Panc1 (cell line): ENCODE results near the gene SYT11. TPM values are rescaled to one million over a fixed set of nuclear protein-coding genes. Genes with fewer than 3 reads are reported as not detected.

ENCODE experiments used
- ATAC-seq: fragments of 200-7000 bp; cut with Tn5 transposase; 2 replicates; pipeline ENCODE4 v1.9.1; 2020; ENCODE audit warnings: mild to moderate bottlenecking, moderate library complexity
- BruUV-seq: library from RNA; stranded (reverse); fragments of 400-500 nt; replicated peaks from 2 replicates; lab custom pipeline; 2021; lab: Mats Ljungman, UMichigan
- CTCF ChIA-PET: fragments of 300-600 bp; sonication (Branson Sonifier 250); formaldehyde crosslinking; loops from one replicate; lab custom pipeline; 2022; ENCODE audit warnings: antibody characterized with exemption; lab: Charles Lee
- POLR2A ChIA-PET: fragments of 300-600 bp; sonication (Branson Sonifier 250); formaldehyde crosslinking; loops from one replicate; lab custom pipeline; 2022; ENCODE audit warnings: antibody characterized with exemption; lab: Charles Lee
- DNase-seq: peaks from one replicate; pipeline ENCODE4 v3.0.0-alpha.2; 2010; ENCODE audit warnings: low read depth, low spot score
- H3K27ac ChIP-seq: 2 replicates; pipeline ENCODE4 v1.5.1; 2011; ENCODE audit warnings: mild to moderate bottlenecking, low read length, inconsistent platforms
- H3K27me3 ChIP-seq: fragments of 200-500 bp; sonication (Bioruptor generic); 2 replicates; pipeline ENCODE4 v1.6.0; 2014; ENCODE audit warnings: low read length, inconsistent platforms; ENCODE audit not compliant: control insufficient read depth, insufficient read depth
- H3K36me3 ChIP-seq: fragments of 200-500 bp; sonication (Bioruptor generic); 2 replicates; pipeline ENCODE4 v1.5.1; 2014; ENCODE audit warnings: inconsistent platforms, mild to moderate bottlenecking, low read length, moderate library complexity; ENCODE audit not compliant: control insufficient read depth, insufficient read depth
- H3K4me1 ChIP-seq: 2 replicates; pipeline ENCODE4 v1.5.1; 2011; ENCODE audit warnings: inconsistent platforms, mild to moderate bottlenecking, low read length, moderate library complexity; ENCODE audit not compliant: control insufficient read depth, insufficient read depth
- H3K4me3 ChIP-seq, 2 experiments: 2 replicates each; pipeline ENCODE4 v1.5.1; 2011 to 2012; ENCODE audit warnings: low read depth in 2 of 2, low read length in 2 of 2, mild to moderate bottlenecking in 2 of 2, inconsistent platforms in 1 of 2, moderate library complexity in 1 of 2
- H3K9me3 ChIP-seq: fragments of 200-500 bp; sonication (Bioruptor generic); 2 replicates; pipeline ENCODE4 v1.5.1; 2014; ENCODE audit warnings: low read depth, mild to moderate bottlenecking, inconsistent platforms, low read length, moderate library complexity; ENCODE audit not compliant: control insufficient read depth, insufficient read depth
- CTCF ChIP-seq: fragments of 450-650 bp; IDR thresholded peaks from 2 replicates; pipeline ENCODE4 v1.5.1; 2017; ENCODE audit warnings: mild to moderate bottlenecking
- POLR2AphosphoS5 ChIP-seq: IDR thresholded peaks from 2 replicates; pipeline ENCODE4 v1.6.1; 2012; ENCODE audit warnings: mild to moderate bottlenecking, low read depth, low read length, moderate library complexity
- REST ChIP-seq, 2 experiments: IDR thresholded peaks; 2 replicates each; pipeline ENCODE4 v1.6.1; 2011 to 2012; ENCODE audit warnings: low read depth in 2 of 2, control low read depth in 1 of 2, low read length in 1 of 2, mild to moderate bottlenecking in 1 of 2, moderate library complexity in 1 of 2; ENCODE audit not compliant: insufficient read depth in 1 of 2
- SIN3A ChIP-seq: IDR thresholded peaks from 2 replicates; pipeline ENCODE4 v1.6.1; 2012; ENCODE audit warnings: low read depth, mild to moderate bottlenecking, low read length, moderate library complexity, borderline replicate concordance; ENCODE audit not compliant: insufficient read depth
- TCF7L2 ChIP-seq: IDR thresholded peaks from 2 replicates; pipeline ENCODE4 v1.6.1; 2011; ENCODE audit warnings: mild to moderate bottlenecking, low read depth, low read length, inconsistent platforms
- in situ Hi-C: cut with HindIII; loops from 2 replicates; pipeline ENCODE4 v1.10.0; 2016; ENCODE audit warnings: low sequenced_read_pairs, low pct_unique_long_range_greater_than_20kb
- intact Hi-C: fragments of 100-400 bp; cut with micrococcal nuclease; formaldehyde crosslinking; loops from one replicate; pipeline ENCODE4 v1.10.0; 2022; ENCODE audit not compliant: unreplicated experiment
- total RNA-seq: library from RNA; stranded (reverse); gene quantifications from one replicate; pipeline ENCODE4 v1.2.1, GENCODE V29; 2021; ENCODE audit not compliant: unreplicated experiment

Gene SYT11
- total RNA-seq, 1 experiment from 2014 or later = 4.0 TPM

GRCh38 chr1:155888481-155888880, 29.1 kb downstream of the SYT11 start:
- peaks cover 7% of the 10 kb centered on the region for H3K4me1 ChIP-seq
- no peaks in the 10 kb centered on the region for H3K27me3 ChIP-seq
- no peak for DNase-seq
- no TSS peak for BruUV-seq
- H3K27ac ChIP-seq = no peak overlapping the region
- H3K36me3 ChIP-seq = no peaks in the 10 kb centered on the region
- TF ChIP-seq SIN3A (no peak), CTCF (no peak), POLR2AphosphoS5 (no peak), TCF7L2 (no peak), REST (IDR thresholded peaks at IDR 0.05; ENCODE audit: insufficient read depth in 1 of 2, low read depth in 2 of 2, low read length in 1 of 2) (no peak)
- no peak overlapping the region for H3K4me3 ChIP-seq
- in situ Hi-C loops = no loop called here
- POLR2A ChIA-PET = no interaction called here
- intact Hi-C loops = no loop called here
- H3K9me3 ChIP-seq = no peaks in the 10 kb centered on the region
- ATAC-seq = no peak
- CTCF ChIA-PET = no interaction called here

- ATAC-seq = no peak
- intact Hi-C loops (no loop called here), in situ Hi-C loops (no loop called here)
- Histone ChIP-seq H3K27me3 (no peaks in the 10 kb centered on the region), H3K4me1 (peaks cover 14% of the 10 kb centered on the region), H3K4me3 (no peak overlapping the region), H3K27ac (no peak overlapping the region), H3K9me3 (no peaks in the 10 kb centered on the region), H3K36me3 (no peaks in the 10 kb centered on the region)
- no peak for DNase-seq
- no TSS peak for BruUV-seq
- ChIA-PET CTCF (no interaction called here), POLR2A (no interaction called here)
- TF ChIP-seq SIN3A = no peak
- TF ChIP-seq REST (IDR thresholded peaks at IDR 0.05; ENCODE audit: insufficient read depth in 1 of 2, low read depth in 2 of 2, low read length in 1 of 2) = no peak
- no peak for TF ChIP-seq CTCF
- no peak for TF ChIP-seq TCF7L2
- TF ChIP-seq POLR2AphosphoS5 = no peak
Measured at GRCh38 chr1:155889566-155889965, 30.2 kb downstream of the SYT11 start.
